MCF 10A (cell line): ENCODE results near the gene SGIP1. TPM values are rescaled to one million over a fixed set of nuclear protein-coding genes. Genes with fewer than 3 reads are reported as not detected.

Source experiments
- BruUV-seq: library from RNA; stranded (reverse); fragments of 400-500 nt; replicated peaks from 2 replicates; lab custom pipeline; 2021; lab: Mats Ljungman, UMichigan
- CTCF ChIA-PET: fragments of 300-600 bp; sonication (Branson Sonifier 250); formaldehyde crosslinking; extraction: SDS; loops from one replicate; lab custom pipeline; 2021; ENCODE audit warnings: antibody characterized with exemption, inconsistent platforms; lab: Yijun Ruan, JAX
- POLR2A ChIA-PET: fragments of 300-600, 350-650 bp; sonication (Branson Sonifier 250); formaldehyde crosslinking; extraction: SDS; loops from one replicate; lab custom pipeline; 2020; ENCODE audit warnings: antibody characterized with exemption, inconsistent platforms; lab: Yijun Ruan, JAX
- DNase-seq: peaks from one replicate; pipeline ENCODE4 v3.0.0-alpha.2; 2018; ENCODE audit not compliant: unreplicated experiment
- H3K27ac Mint-ChIP-seq: one replicate; pipeline ENCODE4 v1.8.0; 2022; ENCODE audit warnings: mild to moderate bottlenecking, low read depth, mixed read lengths; ENCODE audit not compliant: unreplicated experiment
- H3K27me3 Mint-ChIP-seq: one replicate; pipeline ENCODE4 v1.8.0; 2022; ENCODE audit warnings: mixed read lengths; ENCODE audit not compliant: insufficient read depth, unreplicated experiment
- H3K36me3 Mint-ChIP-seq: one replicate; pipeline ENCODE4 v1.8.0; 2022; ENCODE audit warnings: mild to moderate bottlenecking, moderate library complexity, mixed read lengths; ENCODE audit not compliant: insufficient read depth, unreplicated experiment
- H3K4me1 Mint-ChIP-seq: one replicate; pipeline ENCODE4 v1.8.0; 2022; ENCODE audit warnings: mixed read lengths; ENCODE audit not compliant: insufficient read depth, unreplicated experiment
- H3K4me3 Mint-ChIP-seq: one replicate; pipeline ENCODE4 v1.8.0; 2022; ENCODE audit warnings: mild to moderate bottlenecking, moderate library complexity, mixed read lengths; ENCODE audit not compliant: unreplicated experiment
- H3K9me3 Mint-ChIP-seq: one replicate; pipeline ENCODE4 v1.8.0; 2022; ENCODE audit warnings: mixed read lengths; ENCODE audit not compliant: unreplicated experiment
- CTCF ChIP-seq: fragments of 200-600 bp; IDR thresholded peaks from one replicate; pipeline ENCODE4 v1.8.0; 2022; ENCODE audit warnings: antibody characterized with exemption, mild to moderate bottlenecking; ENCODE audit not compliant: unreplicated experiment
- intact Hi-C: fragments of 100-400 bp; cut with micrococcal nuclease; formaldehyde crosslinking; loops from 2 replicates; pipeline ENCODE4 v1.14.1; 2022
- total RNA-seq: library from RNA; stranded (reverse); gene quantifications from 2 replicates; pipeline ENCODE4 v1.2.3, GENCODE V29; 2022

The SGIP1 gene
- total RNA-seq, 1 experiment from 2014 or later: not detected

- ChIA-PET CTCF (no interaction called here), POLR2A (no interaction called here)
- H3K9me3 Mint-ChIP-seq: peaks cover 1% of the 10 kb centered on the region
- peaks cover 18% of the 10 kb centered on the region for H3K4me1 Mint-ChIP-seq
- intact Hi-C loops: no loop called here
- no peak for TF ChIP-seq CTCF
- no peaks in the 10 kb centered on the region for H3K27me3 Mint-ChIP-seq
- no peaks in the 10 kb centered on the region for H3K36me3 Mint-ChIP-seq
- H3K27ac Mint-ChIP-seq: no peak overlapping the region
- DNase-seq: no peak
- BruUV-seq: no TSS peak
- no peak overlapping the region for H3K4me3 Mint-ChIP-seq
Measured at GRCh38 chr1:66542314-66542713, 8.4 kb downstream of the SGIP1 start.

- no TSS peak for BruUV-seq
- H3K27ac Mint-ChIP-seq: no peak overlapping the region
- H3K27me3 Mint-ChIP-seq: no peaks in the 10 kb centered on the region
- intact Hi-C loops: no loop called here
- H3K36me3 Mint-ChIP-seq: no peaks in the 10 kb centered on the region
- ChIA-PET CTCF (no interaction called here), POLR2A (no interaction called here)
- peaks cover 7% of the 10 kb centered on the region for H3K9me3 Mint-ChIP-seq
- H3K4me3 Mint-ChIP-seq: no peak overlapping the region
- H3K4me1 Mint-ChIP-seq: peaks cover 18% of the 10 kb centered on the region
- no peak for TF ChIP-seq CTCF
- peak; percentile 70 for DNase-seq
Measured at GRCh38 chr1:66542811-66543767, 9.1 kb downstream of the SGIP1 start.

GRCh38 chr1:66546047-66546810, 12.3 kb downstream of the SGIP1 start:
- intact Hi-C loops: no loop called here
- no peak for TF ChIP-seq CTCF
- H3K9me3 Mint-ChIP-seq: peaks cover 7% of the 10 kb centered on the region
- no peak for DNase-seq
- H3K4me1 Mint-ChIP-seq: peaks cover 6% of the 10 kb centered on the region
- H3K36me3 Mint-ChIP-seq: no peaks in the 10 kb centered on the region
- no peak overlapping the region for H3K27ac Mint-ChIP-seq
- no peak overlapping the region for H3K4me3 Mint-ChIP-seq
- ChIA-PET POLR2A (no interaction called here), CTCF (interaction anchor here (1.5 kb wide), 1 partner anchor 33 kb away, joined by 7 read pairs; no protein-coding TSS in a partner anchor)
- no TSS peak for BruUV-seq
- no peaks in the 10 kb centered on the region for H3K27me3 Mint-ChIP-seq

- Mint-ChIP-seq H3K4me1 (peaks cover 5% of the 10 kb centered on the region), H3K27ac (no peak overlapping the region), H3K27me3 (no peaks in the 10 kb centered on the region), H3K4me3 (no peak overlapping the region), H3K9me3 (peaks cover 7% of the 10 kb centered on the region), H3K36me3 (no peaks in the 10 kb centered on the region)
- CTCF ChIA-PET: no interaction called here
- BruUV-seq: no TSS peak
- intact Hi-C loops: no loop called here
- no peak for DNase-seq
- no peak for TF ChIP-seq CTCF
- POLR2A ChIA-PET: interaction anchor here (1.1 kb wide), 1 partner anchor 13 kb away, joined by 3 read pairs; no protein-coding TSS in a partner anchor
Measured at GRCh38 chr1:66549017-66549416, 15.1 kb downstream of the SGIP1 start.
